Neuronal stem cell (in vitro differentiated cells): ENCODE measurements around the gene BFSP1.

Experiments used
- DNase-seq: peaks from one replicate; pipeline ENCODE4 v3.0.0-alpha.2; 2013; ENCODE audit warnings: low spot score
- H2AFZ ChIP-seq: one replicate; pipeline ENCODE4 v1.6.1; 2013; ENCODE audit warnings: mild to moderate bottlenecking, low read length, inconsistent platforms
- H2AK5ac ChIP-seq: 2 replicates; pipeline ENCODE4 v1.6.1; 2013; ENCODE audit warnings: low read depth, mild to moderate bottlenecking, inconsistent platforms, low read length, moderate library complexity, mixed read lengths
- H2BK120ac ChIP-seq: 2 replicates; pipeline ENCODE4 v1.6.1; 2013; ENCODE audit warnings: low read depth, mild to moderate bottlenecking, inconsistent platforms, low read length, moderate library complexity, mixed read lengths
- H2BK12ac ChIP-seq: one replicate; pipeline ENCODE4 v1.6.1; 2013; ENCODE audit warnings: low read length, inconsistent platforms
- H2BK15ac ChIP-seq: 2 replicates; pipeline ENCODE4 v1.6.1; 2013; ENCODE audit warnings: mild to moderate bottlenecking, low read length, inconsistent platforms, mixed read lengths
- H2BK5ac ChIP-seq: one replicate; pipeline ENCODE4 v1.6.1; 2013; ENCODE audit warnings: inconsistent platforms, mild to moderate bottlenecking, low read length, moderate library complexity
- H3K14ac ChIP-seq: one replicate; pipeline ENCODE4 v1.6.1; 2013; ENCODE audit warnings: low read length, inconsistent platforms
- H3K18ac ChIP-seq: 2 replicates; pipeline ENCODE4 v1.6.1; 2013; ENCODE audit warnings: low read length, inconsistent platforms
- H3K23ac ChIP-seq: 2 replicates; pipeline ENCODE4 v1.6.1; 2013; ENCODE audit warnings: low read depth, mild to moderate bottlenecking, mixed read lengths, low read length, inconsistent platforms; ENCODE audit not compliant: poor library complexity
- H3K27ac ChIP-seq: replicated peaks from 3 replicates; pipeline ENCODE4 v1.5.1; 2013; ENCODE audit warnings: low read length, inconsistent platforms
- H3K27me3 ChIP-seq, 3 experiments: 2 replicates each; pipeline ENCODE4 v1.6.1; 2013; ENCODE audit warnings: low read length in 3 of 3, mild to moderate bottlenecking in 2 of 3, inconsistent platforms in 1 of 3, low read depth in 1 of 3, mixed read lengths in 1 of 3, moderate library complexity in 1 of 3; ENCODE audit not compliant: control insufficient read depth in 3 of 3, insufficient read depth in 3 of 3
- H3K36me3 ChIP-seq, 2 donors: replicated peaks in 1 of 2; 2 replicates each; pipeline ENCODE4 v1.6.1; 2013; ENCODE audit warnings: low read length in 2 of 2; ENCODE audit not compliant: control insufficient read depth in 2 of 2, insufficient read depth in 2 of 2
- H3K4ac ChIP-seq: 2 replicates; pipeline ENCODE4 v1.6.1; 2013; ENCODE audit warnings: inconsistent platforms, mild to moderate bottlenecking, low read length, moderate library complexity
- H3K4me1 ChIP-seq, 2 donors: 1 replicate in 1 of 2; 2 replicates in 1 of 2; pipeline ENCODE4 v1.6.1; 2013; ENCODE audit warnings: low read length in 2 of 2, low read depth in 1 of 2; ENCODE audit not compliant: control insufficient read depth in 2 of 2, insufficient read depth in 1 of 2
- H3K4me2 ChIP-seq: one replicate; pipeline ENCODE4 v1.6.1; 2013; ENCODE audit warnings: mild to moderate bottlenecking, low read length, inconsistent platforms; ENCODE audit not compliant: insufficient read depth, poor library complexity, severe bottlenecking
- H3K4me3 ChIP-seq, 2 donors: 2 replicates each; pipeline ENCODE4 v1.5.1; 2013; ENCODE audit warnings: low read length in 2 of 2, mild to moderate bottlenecking in 2 of 2, inconsistent platforms in 1 of 2, moderate library complexity in 1 of 2
- H3K79me1 ChIP-seq: one replicate; pipeline ENCODE4 v1.6.1; 2013; ENCODE audit warnings: low read depth, mild to moderate bottlenecking, inconsistent platforms, low read length, moderate library complexity
- H3K9ac ChIP-seq: one replicate; pipeline ENCODE4 v1.6.1; 2013; ENCODE audit warnings: mild to moderate bottlenecking, low read depth, low read length, inconsistent platforms; ENCODE audit not compliant: poor library complexity
- H3K9me3 ChIP-seq, 2 donors: replicated peaks in 1 of 2; 2 replicates each; pipeline versions ENCODE3 to v1.6.1; 2013; ENCODE audit warnings: low read length in 2 of 2, mild to moderate bottlenecking in 2 of 2, inconsistent platforms in 1 of 2, low read depth in 1 of 2, mixed read lengths in 1 of 2, moderate library complexity in 1 of 2; ENCODE audit not compliant: control insufficient read depth in 2 of 2, insufficient read depth in 1 of 2
- H4K8ac ChIP-seq: one replicate; pipeline ENCODE4 v1.6.1; 2013; ENCODE audit warnings: low read depth, mild to moderate bottlenecking, inconsistent platforms, low read length, moderate library complexity
- H4K91ac ChIP-seq: one replicate; pipeline ENCODE4 v1.6.1; 2013; ENCODE audit warnings: low read length, low read depth, mild to moderate bottlenecking, inconsistent platforms; ENCODE audit not compliant: poor library complexity
- WGBS, 2 donors: extraction: QIAGEN DNeasy Blood & Tissue Kit; methylation state at CpG; one replicate each; pipeline ENCODE4 v1.1.7; 2013; ENCODE audit warnings: missing lambda C conversion rate in 2 of 2, mixed read lengths in 1 of 2; ENCODE audit not compliant: insufficient read length in 2 of 2, insufficient replicate concordance in 1 of 2; ENCODE audit errors: extremely low coverage in 2 of 2; 5-methylcytosine and 5-hydroxymethylcytosine counted together

The BFSP1 gene

DNA sequence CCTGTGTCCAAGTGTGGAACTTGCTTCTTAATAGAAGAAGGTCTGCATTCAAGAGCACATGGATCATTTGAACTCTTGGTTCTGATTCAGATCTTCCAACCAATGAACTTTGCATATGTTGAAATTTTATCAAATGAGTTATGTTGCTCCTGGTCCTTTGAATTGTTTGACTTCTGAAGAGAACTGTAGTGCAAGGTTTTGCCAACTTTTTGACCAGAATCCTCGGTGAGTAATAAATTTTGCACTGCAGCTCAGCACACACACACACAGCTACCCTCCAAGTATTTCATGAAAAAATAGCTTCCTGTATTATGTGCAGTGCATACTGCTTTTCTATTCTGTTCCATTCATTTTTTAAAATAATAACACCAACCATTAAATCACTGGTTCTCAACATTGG, 67.5 kb downstream of the BFSP1 start:
- no peak overlapping the region for H3K23ac ChIP-seq
- H2BK12ac ChIP-seq = no peak overlapping the region
- no peak overlapping the region for H2AK5ac ChIP-seq
- H3K4me3 ChIP-seq = no peak overlapping the region
- no peak overlapping the region for H3K18ac ChIP-seq
- H4K91ac ChIP-seq = no peak overlapping the region
- H3K9me3 ChIP-seq = peaks cover 0 to 1% of the 10 kb centered on the region in 2 donors
- no peak overlapping the region for H2BK120ac ChIP-seq
- no peak for DNase-seq
- H4K8ac ChIP-seq = no peak overlapping the region
- H3K4me1 ChIP-seq = no peaks in the 10 kb centered on the region
- H3K27me3 ChIP-seq = peaks cover 0 to 3% (median 0%) of the 10 kb centered on the region in 3 experiments
- no peaks in the 10 kb centered on the region for H3K36me3 ChIP-seq
- no peak overlapping the region for H2BK15ac ChIP-seq
- no peak overlapping the region for H3K9ac ChIP-seq
- no peak overlapping the region for H3K4me2 ChIP-seq
- no peaks in the 10 kb centered on the region for H3K79me1 ChIP-seq
- H2AFZ ChIP-seq = no peak overlapping the region
- no peak overlapping the region for H3K14ac ChIP-seq
- H3K4ac ChIP-seq = no peak overlapping the region
- no peak overlapping the region for H3K27ac ChIP-seq
- H2BK5ac ChIP-seq = no peak overlapping the region
- no CpG with 5 or more reads among the region's 1 CpG for WGBS, 2 donors

DNA sequence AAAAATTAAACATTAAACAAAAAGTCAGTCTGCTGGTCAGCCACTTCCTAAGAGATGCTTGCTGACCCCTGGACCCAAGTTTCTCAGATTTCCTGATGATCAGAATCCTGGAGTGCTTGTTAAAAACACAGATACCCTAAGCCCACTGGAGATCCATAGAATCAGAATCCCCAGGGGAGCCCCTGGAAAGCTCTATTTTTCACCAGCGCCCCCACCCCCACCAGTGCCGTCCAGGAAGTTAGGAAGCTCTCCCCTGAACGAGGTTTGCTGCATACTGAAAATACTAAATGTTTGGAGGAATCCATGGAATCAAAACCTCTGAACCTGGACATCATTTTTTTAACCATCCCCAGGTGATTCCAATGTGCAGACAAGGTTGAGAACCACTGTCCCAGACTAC, 69.2 kb downstream of the BFSP1 start:
- WGBS, 2 donors = no CpG with 5 or more reads among the region's 3 CpGs
- no peak for DNase-seq
- H3K9ac ChIP-seq = no peak overlapping the region

DNA sequence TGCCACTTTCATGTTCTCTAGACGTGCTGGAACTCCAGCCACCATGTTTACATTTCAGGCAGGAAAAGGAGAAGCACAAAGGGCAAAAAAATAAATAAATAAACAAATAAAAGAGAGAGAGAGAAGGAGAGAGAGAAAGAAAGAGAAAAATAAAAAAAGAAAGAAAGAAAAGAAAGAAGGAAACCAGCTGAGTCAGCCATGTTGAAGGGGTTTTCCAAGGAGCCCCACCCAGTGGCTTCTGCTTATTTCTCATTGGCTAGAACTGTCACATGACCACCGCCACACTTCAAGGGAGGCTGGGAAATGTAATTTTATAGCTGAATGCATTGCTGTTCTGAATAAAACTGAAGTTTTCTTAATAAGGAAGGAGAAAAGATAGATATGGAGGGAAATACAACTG, 71.1 kb downstream of the BFSP1 start:
- H3K36me3 ChIP-seq = no peaks in the 10 kb centered on the region
- no peak overlapping the region for H2BK120ac ChIP-seq
- no peak overlapping the region for H3K18ac ChIP-seq
- no peak overlapping the region for H2BK5ac ChIP-seq
- H3K9ac ChIP-seq = no peak overlapping the region
- no peak overlapping the region for H2AFZ ChIP-seq
- no CpG with 5 or more reads among the region's 2 CpGs for WGBS, 2 donors
- H3K4me3 ChIP-seq = no peak overlapping the region
- H2BK15ac ChIP-seq = no peak overlapping the region
- no peak for DNase-seq
- H3K4ac ChIP-seq = no peak overlapping the region
- no peak overlapping the region for H4K8ac ChIP-seq
- H3K79me1 ChIP-seq = no peaks in the 10 kb centered on the region
- H3K23ac ChIP-seq = no peak overlapping the region
- H3K27ac ChIP-seq = no peak overlapping the region
- peaks cover 0 to 1% of the 10 kb centered on the region in 2 donors for H3K4me1 ChIP-seq
- H3K14ac ChIP-seq = no peak overlapping the region
- H2BK12ac ChIP-seq = no peak overlapping the region
- peaks cover 0 to under 1% of the 10 kb centered on the region in 2 donors for H3K9me3 ChIP-seq
- H3K4me2 ChIP-seq = no peak overlapping the region
- no peak overlapping the region for H2AK5ac ChIP-seq
- peaks cover 0 to 8% (median 0%) of the 10 kb centered on the region in 3 experiments for H3K27me3 ChIP-seq
- H4K91ac ChIP-seq = no peak overlapping the region

More for the DNA sequence above, 69.2 kb downstream of the BFSP1 start:
- H3K27ac ChIP-seq = no peak overlapping the region
- H2AK5ac ChIP-seq = no peak overlapping the region
- H3K27me3 ChIP-seq = peaks cover 0 to 3% (median 0%) of the 10 kb centered on the region in 3 experiments
- H3K4ac ChIP-seq = no peak overlapping the region
- H4K91ac ChIP-seq = no peak overlapping the region
- no peak overlapping the region for H3K4me2 ChIP-seq
- H3K4me3 ChIP-seq = no peak overlapping the region
- no peak overlapping the region for H3K23ac ChIP-seq
- H4K8ac ChIP-seq = no peak overlapping the region
- H3K18ac ChIP-seq = no peak overlapping the region
- no peak overlapping the region for H2AFZ ChIP-seq
- H3K79me1 ChIP-seq = no peaks in the 10 kb centered on the region
- peaks cover 0 to 1% of the 10 kb centered on the region in 2 donors for H3K4me1 ChIP-seq
- H2BK120ac ChIP-seq = no peak overlapping the region
- H2BK12ac ChIP-seq = no peak overlapping the region
- H3K14ac ChIP-seq = no peak overlapping the region
- H2BK15ac ChIP-seq = no peak overlapping the region
- peaks cover 0 to 1% of the 10 kb centered on the region in 2 donors for H3K9me3 ChIP-seq
- no peak overlapping the region for H2BK5ac ChIP-seq
- no peaks in the 10 kb centered on the region for H3K36me3 ChIP-seq

DNA sequence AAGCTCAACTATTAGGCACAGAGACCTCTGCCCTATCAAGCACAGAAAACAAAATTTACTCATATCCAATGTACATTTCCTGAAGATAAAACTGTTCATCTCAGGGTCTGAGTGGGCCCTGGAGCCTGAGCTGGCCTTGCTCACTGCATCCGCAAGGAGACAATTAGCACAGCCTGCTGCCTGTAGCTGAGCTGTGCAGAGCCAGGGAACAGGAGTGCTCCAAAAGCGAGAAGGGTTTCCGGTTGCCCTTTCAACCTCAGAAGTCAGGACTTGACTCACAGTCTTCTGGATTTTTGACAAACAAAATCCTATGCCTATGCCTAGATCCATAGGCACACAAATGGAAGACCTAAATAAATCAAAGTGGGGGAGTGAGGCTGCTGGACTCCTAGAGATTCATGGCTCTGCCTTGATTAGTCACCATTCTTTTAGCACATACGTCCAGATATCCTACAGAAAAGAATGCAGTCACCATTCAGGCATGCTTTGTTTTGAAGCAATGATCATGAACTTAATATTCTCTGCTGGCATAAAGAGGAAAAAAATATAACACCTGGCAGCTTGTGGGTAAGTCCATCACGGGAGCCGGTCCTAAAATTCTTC, 73.5 kb downstream of the BFSP1 start:
- Histone ChIP-seq H2BK5ac (no peak overlapping the region), H3K4me1 (peaks cover 0 to 1% of the 10 kb centered on the region in 2 donors), H3K9ac (no peak overlapping the region), H3K79me1 (no peaks in the 10 kb centered on the region), H3K4me3 (no peak overlapping the region), H4K8ac (no peak overlapping the region), H3K14ac (no peak overlapping the region), H3K9me3 (no peaks in the 10 kb centered on the region), H4K91ac (no peak overlapping the region), H3K36me3 (no peaks in the 10 kb centered on the region), H2BK15ac (no peak overlapping the region), H2AFZ (no peak overlapping the region), H2AK5ac (no peak overlapping the region), H3K18ac (no peak overlapping the region), H2BK12ac (no peak overlapping the region), H3K27ac (no peak overlapping the region), H2BK120ac (no peak overlapping the region), H3K4ac (no peak overlapping the region), H3K27me3 (peaks cover 0 to 11% (median 0%) of the 10 kb centered on the region in 3 experiments), H3K23ac (no peak overlapping the region), H3K4me2 (no peak overlapping the region)
- no peak for DNase-seq
- no CpG with 5 or more reads among the region's 6 CpGs for WGBS, 2 donors
